ENCODE measurements around the gene MRPS2. TPM values are rescaled to one million over a fixed set of nuclear protein-coding genes. Genes with fewer than 3 reads are reported as not detected.

Gene MRPS2
- total and polyA plus RNA-seq, 2 of the 4 experiments (the other 2 are of a cell fraction), result 53.1 to 104 TPM

GRCh38 chr9:135547756-135548736 is 47.6 kb downstream of the MRPS2 start:
- CTCF ChIA-PET, result no interaction called here
- Histone ChIP-seq H2AK9ac (replicated peaks; ENCODE audit: low read depth, low read length, poor library complexity) (no peak overlapping the region), H3K4me2 (ENCODE audit: low read depth, low read length) (no peak overlapping the region), H3K14ac (replicated peaks; ENCODE audit: low read depth, low read length) (no peak overlapping the region), H3K27me3 (ENCODE audit: control insufficient read depth, insufficient read depth, low read length) (no peaks in the 10 kb centered on the region), H2AFZ (replicated peaks; ENCODE audit: low read length, poor library complexity) (no peak overlapping the region), H2BK5ac (ENCODE audit: low read depth, low read length, poor library complexity, severe bottlenecking) (no peak overlapping the region), H3K9me1 (ENCODE audit: insufficient read depth, low read length) (no peaks in the 10 kb centered on the region), H4K5ac (ENCODE audit: low read depth, low read length) (no peak overlapping the region), H3K4me1 (ENCODE audit: control insufficient read depth, insufficient read depth, low read length) (no peaks in the 10 kb centered on the region), H3K36me3 (ENCODE audit: control insufficient read depth, insufficient read depth, low read length) (no peaks in the 10 kb centered on the region), H3K18ac (ENCODE audit: low read depth, low read length) (no peak overlapping the region), H3K4ac (ENCODE audit: low read depth, low read length) (no peak overlapping the region), H4K8ac (ENCODE audit: low read depth in 2 of 2, low read length in 2 of 2) (no peak overlapping the region), H3K27ac (ENCODE audit: insufficient read depth, low read length) (no peak overlapping the region), H4K91ac (ENCODE audit: insufficient read depth, low read depth, low read length) (no peak overlapping the region), H3K79me1 (ENCODE audit: low read depth in 1 of 2, low read length in 2 of 2) (no peaks in the 10 kb centered on the region), H3K9ac (ENCODE audit: low read depth, low read length) (no peak overlapping the region), H3K9me3 (ENCODE audit: control insufficient read depth, insufficient read depth, low read length) (no peaks in the 10 kb centered on the region), H3K56ac (ENCODE audit: extremely low read depth, insufficient read depth, low read length) (no peak overlapping the region), H2AK5ac (ENCODE audit: low read depth, low read length) (no peak overlapping the region), H3K4me3 (ENCODE audit: insufficient read depth, low read depth, low read length) (no peak overlapping the region), H2BK20ac (ENCODE audit: low read depth, low read length) (no peak overlapping the region), H4K20me1 (ENCODE audit: insufficient read depth, low read length) (no peaks in the 10 kb centered on the region), H2BK15ac (ENCODE audit: low read depth, low read length) (no peak overlapping the region), H3K23ac (ENCODE audit: low read depth, low read length) (no peak overlapping the region), H2BK120ac (ENCODE audit: low read depth, low read length) (no peak overlapping the region)
- dilution Hi-C loops (cut with HindIII; ENCODE audit: low sequenced_read_pairs, unreplicated experiment), result no loop called here
- 82% methylated on average over 7 of the region's 28 CpGs; no CpG with 5 or more reads in 1 of the 2 experiments for WGBS, 2 experiments (ENCODE audit: extremely low coverage in 2 of 2, insufficient read length in 1 of 2)
- BruUV-seq (replicated peaks), result no TSS peak
- in situ Hi-C loops (cut with MboI; ENCODE audit: low sequenced_read_pairs), result no loop called here
- intact Hi-C loops (cut with micrococcal nuclease), result no loop called here
- ATAC-seq (ENCODE audit: low read depth) (no peak), DNase-seq (no peak)
- POLR2A ChIA-PET (ENCODE audit: unreplicated experiment), result interaction anchor here (0.6 kb wide), 1 partner anchor 22 kb away, joined by 4 read pairs; no protein-coding TSS in a partner anchor
- TF ChIP-seq CHD1 (IDR thresholded peaks at IDR 0.05; ENCODE audit: low read depth, low read length), result no peak
- TF ChIP-seq RAD21 (IDR thresholded peaks at IDR 0.05; ENCODE audit: low read length), result no peak
- no peak for TF ChIP-seq USF2 (IDR thresholded peaks at IDR 0.05; ENCODE audit: low read depth, low read length)
- no peak for TF ChIP-seq ELK1 (IDR thresholded peaks at IDR 0.05; ENCODE audit: borderline replicate concordance, low read depth, low read length)
- no peak for TF ChIP-seq SMC3 (IDR thresholded peaks at IDR 0.05; ENCODE audit: low read depth, low read length)
- TF ChIP-seq MXI1 (IDR thresholded peaks at IDR 0.05; ENCODE audit: borderline replicate concordance, low read depth, low read length), result no peak
- TF ChIP-seq RCOR1 (IDR thresholded peaks at IDR 0.05; ENCODE audit: insufficient replicate concordance, low read length), result no peak
- no peak for TF ChIP-seq MAFK (IDR thresholded peaks at IDR 0.05; ENCODE audit: low read depth, low read length)
- TF ChIP-seq MAZ (IDR thresholded peaks at IDR 0.05; ENCODE audit: borderline replicate concordance, low read depth, low read length), result no peak
- no peak for TF ChIP-seq BHLHE40 (IDR thresholded peaks at IDR 0.05; ENCODE audit: low read depth, low read length)
- TF ChIP-seq CTCF (conservative IDR thresholded peaks at IDR 0.05; ENCODE audit: low read depth, low read length), result no peak
- TF ChIP-seq POLR2A (IDR thresholded peaks at IDR 0.05; ENCODE audit: low read depth, low read length), result no peak
- no peak for TF ChIP-seq CEBPB (IDR thresholded peaks at IDR 0.05; ENCODE audit: low read depth, low read length)
- TF ChIP-seq NFE2L2 (IDR thresholded peaks at IDR 0.05; ENCODE audit: low read depth, low read length), result no peak
